GM21360 (cell line): ENCODE measurements around the gene FNBP1.

ENCODE experiments used
- ATAC-seq: cut with Tn5 transposase; IDR thresholded peaks from one replicate; pipeline ENCODE4 v1.9.1; 2021; ENCODE audit warnings: mild to moderate bottlenecking, moderate library complexity; ENCODE audit not compliant: unreplicated experiment

Gene FNBP1

GRCh38 chr9:129863059-129863690 is 179.8 kb downstream of the FNBP1 start:
- no peak for ATAC-seq

DNA sequence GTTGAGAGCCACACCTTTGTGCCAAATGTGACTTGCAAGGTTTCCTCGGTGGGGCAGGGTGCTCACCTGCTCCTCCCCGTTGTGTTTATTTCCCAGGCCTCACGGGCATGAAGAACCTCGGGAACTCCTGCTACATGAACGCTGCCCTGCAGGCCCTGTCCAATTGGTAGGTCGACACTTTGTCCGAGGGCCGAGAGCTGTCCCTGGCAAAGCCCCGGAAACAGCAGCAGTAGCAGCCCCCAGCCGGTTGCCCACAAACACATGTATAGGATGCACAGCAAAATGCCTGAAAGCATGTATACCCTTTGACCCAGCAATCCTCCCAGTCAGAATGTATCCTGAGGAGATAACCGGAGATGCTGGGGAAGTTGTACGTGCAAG is 181.6 kb downstream of the FNBP1 start:
- no peak for ATAC-seq

- no peak for ATAC-seq
Measured at GRCh38 chr9:129860653-129861446, 182.1 kb downstream of the FNBP1 start.

DNA sequence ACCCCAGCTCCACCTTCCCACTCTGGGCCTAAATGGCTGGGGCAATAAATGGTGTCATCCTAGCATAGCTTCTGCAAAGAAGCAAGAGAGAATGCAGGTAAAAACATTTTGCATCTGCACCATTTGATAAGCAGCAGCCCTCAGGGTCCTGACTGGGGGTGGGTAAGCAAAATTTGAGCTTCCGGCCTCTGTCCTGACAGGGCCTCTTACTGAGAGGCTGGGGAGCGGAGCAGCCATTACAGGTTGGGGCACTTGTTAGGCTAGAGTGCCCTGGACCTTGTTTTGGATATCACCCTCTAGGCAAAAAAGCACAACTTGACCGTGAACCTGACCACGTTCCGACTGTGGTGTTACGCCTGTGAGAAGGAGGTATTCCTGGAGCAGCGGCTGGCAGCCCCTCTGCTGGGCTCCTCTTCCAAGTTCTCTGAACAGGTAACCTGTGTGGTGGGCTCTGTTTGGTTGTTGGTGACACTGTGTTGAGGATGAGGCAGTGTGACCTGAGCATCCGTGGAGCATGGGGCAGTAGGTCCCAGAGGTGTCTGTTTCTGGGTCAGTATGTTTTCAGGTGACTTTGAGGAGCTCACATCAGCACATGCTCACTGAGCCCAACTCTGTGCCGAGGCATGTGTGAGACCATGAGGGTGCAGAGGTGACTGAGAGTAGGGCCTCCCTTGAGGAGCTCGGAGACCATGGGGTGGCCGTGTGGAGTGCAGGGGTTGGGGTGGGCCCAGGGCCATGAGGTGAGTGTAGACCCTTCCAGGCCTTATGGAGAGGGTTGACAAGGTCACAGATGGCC is 184.6 kb downstream of the FNBP1 start:
- ATAC-seq, result no peak

GRCh38 chr9:129857207-129857606 is 185.8 kb downstream of the FNBP1 start:
- no peak for ATAC-seq

GRCh38 chr9:129854588-129855110 is 188.3 kb downstream of the FNBP1 start:
- no peak for ATAC-seq

- no peak for ATAC-seq
Measured at GRCh38 chr9:129853614-129854013, 189.4 kb downstream of the FNBP1 start.

DNA sequence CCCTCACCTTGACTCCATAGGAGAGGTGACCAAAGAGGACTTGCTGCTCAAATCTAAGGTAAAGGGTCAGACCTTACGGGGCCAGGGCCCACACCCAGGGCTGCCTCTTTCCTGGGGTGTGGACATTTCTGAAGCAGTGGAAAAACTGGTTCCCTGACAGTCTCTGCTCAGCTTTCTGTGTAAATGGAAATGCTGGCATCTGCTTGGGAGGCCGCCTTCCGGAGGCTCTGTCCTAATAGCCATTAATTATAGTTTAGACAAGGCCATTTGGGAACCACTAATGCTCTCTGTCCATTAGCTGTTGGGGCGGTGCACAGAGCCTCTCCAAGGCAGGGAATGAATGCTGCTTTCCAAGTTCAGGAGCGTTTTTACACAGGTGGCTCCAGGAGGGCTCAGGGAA is 190.4 kb downstream of the FNBP1 start:
- ATAC-seq, result no peak

GRCh38 chr9:129851821-129852220 is 191.2 kb downstream of the FNBP1 start:
- no peak for ATAC-seq

DNA sequence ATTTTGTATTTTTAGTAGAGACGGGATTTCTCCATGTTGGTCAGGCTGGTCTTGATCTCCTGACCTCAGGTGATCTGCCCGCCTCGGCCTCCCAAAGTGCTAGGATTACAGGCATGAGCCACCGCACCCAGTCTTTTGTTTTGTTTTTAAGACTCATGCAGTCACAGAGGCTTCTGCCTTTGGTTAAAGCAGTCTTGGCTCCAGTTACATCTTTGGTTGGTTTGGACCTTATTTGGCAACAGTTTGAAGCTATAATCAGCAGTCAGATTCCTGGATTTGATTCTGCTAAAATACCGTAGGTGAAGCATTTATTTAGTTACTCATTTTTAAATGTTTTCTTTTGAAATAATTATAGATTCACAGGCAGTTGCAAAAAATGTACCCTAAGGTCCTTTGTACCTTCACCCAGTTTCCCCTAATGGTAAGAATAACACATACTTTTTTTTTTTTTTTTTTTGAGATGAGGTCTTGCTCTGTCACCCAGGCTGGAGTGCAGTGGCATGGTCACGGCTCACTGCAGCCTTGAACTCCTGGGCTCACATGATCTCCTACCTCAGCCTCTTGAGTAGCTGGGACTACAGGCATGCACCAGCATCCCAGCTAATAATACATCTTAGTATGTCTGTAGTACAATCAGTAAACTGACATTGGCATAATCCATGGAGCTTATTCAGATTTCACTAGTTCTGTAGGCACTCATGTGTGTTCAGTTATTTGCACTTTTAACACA is 192.0 kb downstream of the FNBP1 start:
- ATAC-seq, result no peak

DNA sequence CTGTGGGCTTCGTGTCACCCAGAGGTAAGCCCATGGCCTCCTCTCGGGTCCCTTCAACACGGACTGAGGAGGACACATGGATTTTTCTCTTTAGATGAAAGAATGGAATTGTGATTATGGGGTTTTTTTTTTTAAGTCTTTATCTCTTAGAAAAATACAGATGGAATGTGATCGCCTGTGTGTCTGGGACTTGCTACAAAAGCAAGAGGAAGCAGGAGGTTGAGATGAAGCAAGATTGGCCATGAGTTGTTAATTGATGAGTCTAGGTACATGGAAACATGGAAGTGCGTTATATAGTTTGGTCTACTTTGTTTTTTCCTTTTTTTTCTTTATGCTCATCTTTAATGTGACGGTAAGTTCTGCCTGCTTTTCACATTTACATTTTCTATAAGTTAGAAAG is 193.1 kb downstream of the FNBP1 start:
- ATAC-seq, result no peak

GRCh38 chr9:129848712-129849441 is 194.1 kb downstream of the FNBP1 start:
- ATAC-seq, result no peak

DNA sequence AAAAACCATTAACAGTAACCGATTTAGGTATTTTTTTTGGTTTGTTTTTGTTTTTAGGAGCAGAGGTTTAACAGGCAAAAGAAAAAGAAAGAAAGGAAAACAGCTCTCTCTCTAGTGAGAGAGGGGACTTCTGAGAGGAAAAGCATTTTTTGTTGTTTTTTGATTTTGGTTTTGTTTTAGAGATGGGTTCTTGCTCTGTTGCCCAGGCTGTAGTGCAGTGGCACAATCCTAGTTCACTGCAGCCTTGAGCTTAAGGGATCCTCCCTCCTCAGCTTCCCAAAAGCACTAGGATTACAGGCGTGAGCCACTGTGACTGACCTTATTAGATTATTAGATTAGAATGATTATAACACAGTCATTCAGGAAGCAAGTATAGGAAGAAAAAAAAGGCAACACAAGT is 197.6 kb downstream of the FNBP1 start:
- no peak for ATAC-seq

GRCh38 chr9:129841071-129841470 is 201.9 kb downstream of the FNBP1 start:
- no peak for ATAC-seq

DNA sequence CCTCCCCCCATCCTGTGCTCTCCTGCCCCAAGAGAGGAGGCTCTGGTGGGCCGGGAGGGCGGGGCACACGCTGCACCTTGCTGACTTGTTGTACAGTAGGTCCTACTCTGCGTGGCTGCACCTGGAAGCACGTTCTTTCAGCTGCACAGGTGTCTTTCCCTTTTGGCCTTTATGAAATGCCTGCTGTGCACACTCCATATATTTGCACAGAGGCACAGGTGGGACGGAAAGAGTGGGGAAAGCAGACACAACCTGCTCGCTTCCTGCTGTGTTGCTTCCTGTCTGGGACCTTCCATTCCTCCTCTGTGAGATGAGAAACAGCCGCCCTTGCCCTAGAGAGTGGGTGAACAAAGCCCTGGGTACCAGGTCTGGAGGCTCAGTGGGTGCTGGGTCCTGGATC is 203.0 kb downstream of the FNBP1 start:
- ATAC-seq, result no peak

- ATAC-seq, result no peak
Measured at GRCh38 chr9:129839324-129840023, 203.5 kb downstream of the FNBP1 start.

DNA sequence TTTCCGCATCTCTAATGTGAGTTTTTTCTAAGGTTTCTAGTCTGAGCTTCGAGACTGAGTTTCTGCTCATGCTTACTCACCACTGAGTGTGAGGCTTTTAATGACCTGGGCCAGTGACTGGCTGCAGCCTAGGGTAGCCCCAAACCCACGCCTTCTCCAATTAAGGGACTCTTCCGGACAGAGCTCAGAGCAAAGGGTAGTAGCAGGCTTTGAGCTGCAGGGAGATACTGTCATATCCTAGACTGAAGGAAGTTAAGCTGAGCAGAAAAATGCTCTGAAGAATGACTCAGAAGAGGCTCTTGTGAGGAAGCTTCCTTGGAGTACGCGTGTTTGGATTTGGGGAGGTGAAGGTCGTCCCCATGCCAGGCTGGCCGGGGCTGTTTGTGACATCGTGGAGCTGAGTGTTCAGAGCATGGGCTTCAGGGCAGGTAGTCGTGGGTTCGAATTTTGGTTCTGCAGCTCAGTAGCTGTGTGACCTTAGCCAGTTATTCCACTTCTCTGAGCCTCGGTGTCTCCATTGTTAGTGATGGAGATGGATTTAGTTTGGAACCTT is 204.2 kb downstream of the FNBP1 start:
- ATAC-seq, result no peak
